ENCODE data around the gene SH3BGRL2. TPM values are rescaled to one million over a fixed set of nuclear protein-coding genes. Genes with fewer than 3 reads are reported as not detected.

Gene SH3BGRL2
- total and polyA plus RNA-seq, 4 donors = 23.8 to 71.3 (median 34.3) TPM

DNA sequence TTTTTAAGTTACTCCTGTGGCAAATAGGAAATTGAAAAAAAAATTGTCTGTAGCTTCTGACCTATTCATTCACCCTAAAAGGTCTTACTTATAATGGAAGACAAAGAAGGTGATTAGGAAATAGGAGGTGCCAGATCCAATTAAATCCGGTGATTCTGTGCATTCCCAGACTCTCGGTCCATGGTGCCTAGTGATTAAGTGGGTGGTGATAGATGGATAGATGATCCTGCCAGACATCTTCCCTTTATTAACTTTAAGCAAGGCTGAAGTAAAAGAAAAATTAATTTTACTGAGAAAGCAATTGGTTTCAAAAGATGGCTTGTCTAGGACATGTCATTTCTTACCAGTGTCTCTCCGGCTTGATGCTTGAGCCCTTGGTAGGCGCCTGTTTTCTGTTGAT, 80.0 kb downstream of the SH3BGRL2 start:
- no peaks in the 10 kb centered on the region for H3K9me3 ChIP-seq (ENCODE audit: control insufficient read depth in 4 of 4, low read length in 3 of 4)
- TF ChIP-seq JUND (IDR thresholded peaks at IDR 0.05) (no peak), SP1 (IDR thresholded peaks at IDR 0.05) (no peak), FOXA2 (IDR thresholded peaks at IDR 0.05) (no peak), RAD21 (IDR thresholded peaks at IDR 0.05) (no peak), EGR1 (IDR thresholded peaks at IDR 0.05; ENCODE audit: low read depth in 2 of 2) (no peak), TAF1 (conservative IDR thresholded peaks at IDR 0.05) (no peak)
- TF ChIP-seq, protein P1, sequence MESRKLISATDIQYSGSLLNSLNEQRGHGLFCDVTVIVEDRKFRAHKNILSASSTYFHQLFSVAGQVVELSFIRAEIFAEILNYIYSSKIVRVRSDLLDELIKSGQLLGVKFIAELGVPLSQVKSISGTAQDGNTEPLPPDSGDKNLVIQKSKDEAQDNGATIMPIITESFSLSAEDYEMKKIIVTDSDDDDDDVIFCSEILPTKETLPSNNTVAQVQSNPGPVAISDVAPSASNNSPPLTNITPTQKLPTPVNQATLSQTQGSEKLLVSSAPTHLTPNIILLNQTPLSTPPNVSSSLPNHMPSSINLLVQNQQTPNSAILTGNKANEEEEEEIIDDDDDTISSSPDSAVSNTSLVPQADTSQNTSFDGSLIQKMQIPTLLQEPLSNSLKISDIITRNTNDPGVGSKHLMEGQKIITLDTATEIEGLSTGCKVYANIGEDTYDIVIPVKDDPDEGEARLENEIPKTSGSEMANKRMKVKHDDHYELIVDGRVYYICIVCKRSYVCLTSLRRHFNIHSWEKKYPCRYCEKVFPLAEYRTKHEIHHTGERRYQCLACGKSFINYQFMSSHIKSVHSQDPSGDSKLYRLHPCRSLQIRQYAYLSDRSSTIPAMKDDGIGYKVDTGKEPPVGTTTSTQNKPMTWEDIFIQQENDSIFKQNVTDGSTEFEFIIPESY (IDR thresholded peaks at IDR 0.05) = no peak
- TF ChIP-seq, protein P2, sequence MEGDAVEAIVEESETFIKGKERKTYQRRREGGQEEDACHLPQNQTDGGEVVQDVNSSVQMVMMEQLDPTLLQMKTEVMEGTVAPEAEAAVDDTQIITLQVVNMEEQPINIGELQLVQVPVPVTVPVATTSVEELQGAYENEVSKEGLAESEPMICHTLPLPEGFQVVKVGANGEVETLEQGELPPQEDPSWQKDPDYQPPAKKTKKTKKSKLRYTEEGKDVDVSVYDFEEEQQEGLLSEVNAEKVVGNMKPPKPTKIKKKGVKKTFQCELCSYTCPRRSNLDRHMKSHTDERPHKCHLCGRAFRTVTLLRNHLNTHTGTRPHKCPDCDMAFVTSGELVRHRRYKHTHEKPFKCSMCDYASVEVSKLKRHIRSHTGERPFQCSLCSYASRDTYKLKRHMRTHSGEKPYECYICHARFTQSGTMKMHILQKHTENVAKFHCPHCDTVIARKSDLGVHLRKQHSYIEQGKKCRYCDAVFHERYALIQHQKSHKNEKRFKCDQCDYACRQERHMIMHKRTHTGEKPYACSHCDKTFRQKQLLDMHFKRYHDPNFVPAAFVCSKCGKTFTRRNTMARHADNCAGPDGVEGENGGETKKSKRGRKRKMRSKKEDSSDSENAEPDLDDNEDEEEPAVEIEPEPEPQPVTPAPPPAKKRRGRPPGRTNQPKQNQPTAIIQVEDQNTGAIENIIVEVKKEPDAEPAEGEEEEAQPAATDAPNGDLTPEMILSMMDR (IDR thresholded peaks at IDR 0.05; ENCODE audit: low read depth, low read length, missing input control) = no peak
- H3K9ac ChIP-seq (ENCODE audit: low read depth in 1 of 2, low read length in 2 of 2) = no peak overlapping the region
- H3K4me1 ChIP-seq (ENCODE audit: control insufficient read depth in 4 of 4, insufficient read depth in 4 of 4, low read length in 3 of 4) = peaks cover 0 to 4% (median 0%) of the 10 kb centered on the region in 4 donors
- no peak overlapping the region for H3K4me3 ChIP-seq (ENCODE audit: low read depth in 1 of 3, low read length in 3 of 3)
- no peak overlapping the region for H3K27ac ChIP-seq (ENCODE audit: low read depth in 1 of 2, low read length in 2 of 2)
- no peak for DNase-seq (ENCODE audit: low spot score)
- H3K27me3 ChIP-seq (ENCODE audit: control insufficient read depth in 4 of 4, insufficient read depth in 4 of 4, low read length in 3 of 4) = no peaks in the 10 kb centered on the region
- 88% methylated on average over 4 of the region's 4 CpGs for WGBS
- no peaks in the 10 kb centered on the region for H3K36me3 ChIP-seq (ENCODE audit: control insufficient read depth in 4 of 4, insufficient read depth in 3 of 4, low read depth in 1 of 4, low read length in 3 of 4)

DNA sequence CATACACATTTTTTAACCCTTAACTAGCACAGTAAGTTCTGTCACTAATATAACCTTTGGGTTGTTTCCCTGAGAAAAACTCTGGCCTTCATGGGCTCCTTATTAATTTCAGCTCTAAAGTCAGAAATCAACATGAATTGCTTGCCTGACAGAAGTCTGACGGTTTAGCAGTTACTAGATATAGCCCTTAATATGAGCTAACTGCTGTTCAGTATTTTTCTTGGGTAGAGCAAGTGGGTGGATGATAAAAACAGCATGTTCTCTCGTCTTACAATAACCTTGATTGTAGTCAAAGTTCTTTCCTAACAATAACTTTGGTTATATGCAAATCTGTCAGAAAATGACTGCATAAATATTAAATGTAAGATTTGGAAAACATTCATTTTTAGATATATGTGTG, 81.0 kb downstream of the SH3BGRL2 start:
- Histone ChIP-seq H3K27me3 (ENCODE audit: control insufficient read depth in 4 of 4, insufficient read depth in 4 of 4, low read length in 3 of 4) (no peaks in the 10 kb centered on the region), H3K4me3 (ENCODE audit: low read depth in 1 of 3, low read length in 3 of 3) (no peak overlapping the region), H3K9ac (ENCODE audit: low read depth in 1 of 2, low read length in 2 of 2) (no peak overlapping the region), H3K27ac (ENCODE audit: low read depth in 1 of 2, low read length in 2 of 2) (no peak overlapping the region), H3K4me1 (ENCODE audit: control insufficient read depth in 4 of 4, insufficient read depth in 4 of 4, low read length in 3 of 4) (peaks cover 0 to 4% (median 0%) of the 10 kb centered on the region in 4 donors), H3K9me3 (ENCODE audit: control insufficient read depth in 4 of 4, low read length in 3 of 4) (no peaks in the 10 kb centered on the region), H3K36me3 (ENCODE audit: control insufficient read depth in 4 of 4, insufficient read depth in 3 of 4, low read depth in 1 of 4, low read length in 3 of 4) (no peaks in the 10 kb centered on the region)
- no peak for DNase-seq (ENCODE audit: low spot score)
- 59% methylated on average over 2 of the region's 2 CpGs for WGBS
- TF ChIP-seq FOXA1 (IDR thresholded peaks at IDR 0.05) (no peak), FOXA2 (IDR thresholded peaks at IDR 0.05) (no peak), TAF1 (conservative IDR thresholded peaks at IDR 0.05) (no peak), EGR1 (IDR thresholded peaks at IDR 0.05; ENCODE audit: low read depth in 2 of 2) (no peak), JUND (IDR thresholded peaks at IDR 0.05) (no peak), YY1 (IDR thresholded peaks at IDR 0.05) (no peak)
- TF ChIP-seq, protein P2 (IDR thresholded peaks at IDR 0.05; ENCODE audit: low read depth, low read length, missing input control) = no peak
- TF ChIP-seq, protein P3, sequence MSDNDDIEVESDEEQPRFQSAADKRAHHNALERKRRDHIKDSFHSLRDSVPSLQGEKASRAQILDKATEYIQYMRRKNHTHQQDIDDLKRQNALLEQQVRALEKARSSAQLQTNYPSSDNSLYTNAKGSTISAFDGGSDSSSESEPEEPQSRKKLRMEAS (IDR thresholded peaks at IDR 0.05) = no peak
- TF ChIP-seq, protein P4, sequence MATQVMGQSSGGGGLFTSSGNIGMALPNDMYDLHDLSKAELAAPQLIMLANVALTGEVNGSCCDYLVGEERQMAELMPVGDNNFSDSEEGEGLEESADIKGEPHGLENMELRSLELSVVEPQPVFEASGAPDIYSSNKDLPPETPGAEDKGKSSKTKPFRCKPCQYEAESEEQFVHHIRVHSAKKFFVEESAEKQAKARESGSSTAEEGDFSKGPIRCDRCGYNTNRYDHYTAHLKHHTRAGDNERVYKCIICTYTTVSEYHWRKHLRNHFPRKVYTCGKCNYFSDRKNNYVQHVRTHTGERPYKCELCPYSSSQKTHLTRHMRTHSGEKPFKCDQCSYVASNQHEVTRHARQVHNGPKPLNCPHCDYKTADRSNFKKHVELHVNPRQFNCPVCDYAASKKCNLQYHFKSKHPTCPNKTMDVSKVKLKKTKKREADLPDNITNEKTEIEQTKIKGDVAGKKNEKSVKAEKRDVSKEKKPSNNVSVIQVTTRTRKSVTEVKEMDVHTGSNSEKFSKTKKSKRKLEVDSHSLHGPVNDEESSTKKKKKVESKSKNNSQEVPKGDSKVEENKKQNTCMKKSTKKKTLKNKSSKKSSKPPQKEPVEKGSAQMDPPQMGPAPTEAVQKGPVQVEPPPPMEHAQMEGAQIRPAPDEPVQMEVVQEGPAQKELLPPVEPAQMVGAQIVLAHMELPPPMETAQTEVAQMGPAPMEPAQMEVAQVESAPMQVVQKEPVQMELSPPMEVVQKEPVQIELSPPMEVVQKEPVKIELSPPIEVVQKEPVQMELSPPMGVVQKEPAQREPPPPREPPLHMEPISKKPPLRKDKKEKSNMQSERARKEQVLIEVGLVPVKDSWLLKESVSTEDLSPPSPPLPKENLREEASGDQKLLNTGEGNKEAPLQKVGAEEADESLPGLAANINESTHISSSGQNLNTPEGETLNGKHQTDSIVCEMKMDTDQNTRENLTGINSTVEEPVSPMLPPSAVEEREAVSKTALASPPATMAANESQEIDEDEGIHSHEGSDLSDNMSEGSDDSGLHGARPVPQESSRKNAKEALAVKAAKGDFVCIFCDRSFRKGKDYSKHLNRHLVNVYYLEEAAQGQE (IDR thresholded peaks at IDR 0.05) = no peak

Measured in liver (tissue), 9 donors.